Suppressor macrophage treated with lipopolysaccharide for 4 hours (primary cell): ENCODE data around the gene KANSL1.
"Not testable (repeated sequence)": the region's sequence is repeated elsewhere in the genome, so short reads cannot be mapped to it uniquely, and the experiment has no call there.

Source experiments
- DNase-seq: peaks from one replicate; pipeline ENCODE4 v3.0.0-alpha.2; 2020

Gene KANSL1

DNA sequence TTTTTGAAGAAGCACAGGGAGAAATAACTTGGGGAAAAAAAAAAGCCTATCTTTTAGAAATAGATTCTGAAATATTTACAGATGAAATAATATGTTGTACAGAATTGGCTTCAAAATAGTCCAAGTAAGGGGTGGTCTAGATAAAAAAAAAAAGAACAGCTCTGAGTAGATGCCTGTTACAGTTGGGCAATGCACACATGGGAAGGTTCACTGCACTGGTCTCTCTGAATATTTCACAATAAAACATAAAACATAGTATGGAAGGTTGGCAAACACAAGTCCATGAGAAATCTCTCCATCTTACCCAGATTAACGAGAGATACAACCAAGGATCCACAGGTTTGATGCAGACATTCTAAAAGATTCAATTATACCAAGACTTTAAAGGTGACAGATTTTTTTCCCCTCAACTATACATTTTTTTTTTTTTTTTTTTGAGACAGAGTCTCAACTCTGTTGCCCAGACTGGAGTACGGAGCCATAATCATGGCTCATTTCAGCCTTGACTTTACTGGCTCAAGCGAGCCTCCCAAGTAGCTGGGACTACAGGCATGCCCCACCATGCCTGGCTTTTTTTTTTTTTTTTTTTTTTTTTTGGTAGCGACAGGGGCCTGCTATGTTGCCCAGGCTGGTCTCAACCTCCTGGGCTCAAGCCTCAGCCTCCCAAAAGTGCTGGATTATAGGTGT lies 58.0 kb downstream of the KANSL1 start:
- no peak for DNase-seq

DNA sequence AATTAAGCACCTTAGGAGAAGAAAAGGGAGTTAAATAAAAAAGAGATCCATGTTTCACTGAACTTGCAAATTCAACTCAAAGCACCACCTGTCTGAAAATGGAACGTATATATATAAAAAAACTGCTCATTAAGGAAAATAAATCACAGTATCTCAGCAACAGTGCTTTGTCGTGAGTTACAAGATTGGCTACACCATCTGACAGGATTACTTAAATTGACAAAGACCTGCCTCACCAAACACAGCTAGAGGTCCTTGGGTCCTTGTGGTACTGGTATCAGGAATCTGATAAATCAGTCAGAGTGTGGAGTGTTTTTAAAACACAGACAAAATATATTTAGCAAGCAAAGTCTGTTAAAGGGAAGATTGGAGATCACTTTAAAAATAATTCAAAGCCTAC lies 63.9 kb downstream of the KANSL1 start:
- no peak for DNase-seq

DNA sequence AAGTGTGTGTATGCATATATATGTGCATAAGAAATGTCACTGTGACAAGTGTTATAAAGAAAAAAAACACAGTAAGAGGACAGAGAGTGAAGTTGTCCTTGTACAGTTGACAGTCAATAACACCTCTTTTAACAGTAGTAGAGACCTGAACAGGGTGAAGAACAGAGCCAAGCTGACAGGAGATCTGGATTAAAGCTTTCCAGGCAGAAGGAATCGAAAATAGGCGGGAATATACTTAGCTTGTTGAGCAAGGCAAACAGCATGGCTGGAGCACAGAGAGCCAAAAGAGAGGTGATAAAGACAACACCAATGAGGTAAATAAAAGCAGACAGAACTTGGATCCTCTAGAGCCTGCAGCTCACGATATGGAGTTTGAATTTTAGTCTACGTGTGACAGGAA lies 64.8 kb downstream of the KANSL1 start:
- DNase-seq, result no peak

DNA sequence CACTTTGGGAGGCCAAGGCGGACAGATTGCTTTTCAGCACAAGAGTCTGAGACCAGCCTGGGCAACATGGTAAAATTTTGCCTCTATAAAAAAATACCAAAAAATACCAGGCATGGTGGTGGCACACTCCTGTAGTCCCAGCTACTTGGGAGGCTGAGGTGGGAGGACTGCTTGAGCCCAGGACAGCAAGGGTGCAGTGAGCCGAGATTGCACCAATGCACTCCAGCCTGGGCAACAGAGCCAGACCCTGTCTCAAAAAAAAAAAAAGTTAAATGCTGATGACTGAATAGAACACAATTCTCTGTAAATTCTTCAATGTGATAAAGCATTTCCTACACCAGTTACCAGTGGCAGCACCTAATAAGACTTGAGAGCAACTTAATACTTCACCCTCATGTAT lies 65.7 kb downstream of the KANSL1 start:
- DNase-seq, result no peak

DNA sequence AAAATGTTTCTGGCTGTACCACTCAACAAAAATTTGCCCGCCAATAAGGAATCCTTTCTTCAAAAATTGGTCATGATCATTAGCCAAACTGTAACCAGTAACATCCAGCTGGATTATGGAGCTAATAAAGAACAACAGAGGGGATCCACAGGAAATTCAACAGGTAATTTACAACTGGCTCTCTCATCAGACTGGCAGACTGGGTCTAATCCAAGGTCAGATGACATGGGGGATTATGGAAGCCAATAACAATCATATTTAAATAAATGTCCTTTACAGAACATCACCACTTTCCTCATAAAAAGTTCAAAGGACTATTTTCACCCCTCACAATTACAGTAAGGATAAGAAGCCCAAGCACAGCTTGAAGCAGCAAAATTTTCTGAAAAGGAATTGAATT lies 66.4 kb downstream of the KANSL1 start:
- no peak for DNase-seq

DNA sequence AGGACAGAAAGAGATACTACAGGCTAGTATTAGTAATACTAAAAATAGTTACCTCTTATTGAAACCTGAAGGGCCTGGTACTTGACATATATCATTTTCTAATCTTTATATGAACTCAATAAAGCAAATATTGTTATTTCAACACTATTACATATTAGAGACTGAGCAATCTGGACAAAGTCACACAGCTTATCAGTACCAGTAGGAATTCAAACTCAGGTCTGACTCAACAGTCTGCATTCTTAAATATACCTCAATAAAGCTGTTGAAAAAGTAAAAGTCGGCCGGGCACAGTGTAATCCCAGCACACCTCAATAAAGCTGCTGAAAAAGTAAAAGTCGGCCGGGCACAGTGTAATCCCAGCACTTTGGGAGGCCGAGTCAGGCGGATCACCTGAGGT lies 67.4 kb downstream of the KANSL1 start:
- no peak for DNase-seq

DNA sequence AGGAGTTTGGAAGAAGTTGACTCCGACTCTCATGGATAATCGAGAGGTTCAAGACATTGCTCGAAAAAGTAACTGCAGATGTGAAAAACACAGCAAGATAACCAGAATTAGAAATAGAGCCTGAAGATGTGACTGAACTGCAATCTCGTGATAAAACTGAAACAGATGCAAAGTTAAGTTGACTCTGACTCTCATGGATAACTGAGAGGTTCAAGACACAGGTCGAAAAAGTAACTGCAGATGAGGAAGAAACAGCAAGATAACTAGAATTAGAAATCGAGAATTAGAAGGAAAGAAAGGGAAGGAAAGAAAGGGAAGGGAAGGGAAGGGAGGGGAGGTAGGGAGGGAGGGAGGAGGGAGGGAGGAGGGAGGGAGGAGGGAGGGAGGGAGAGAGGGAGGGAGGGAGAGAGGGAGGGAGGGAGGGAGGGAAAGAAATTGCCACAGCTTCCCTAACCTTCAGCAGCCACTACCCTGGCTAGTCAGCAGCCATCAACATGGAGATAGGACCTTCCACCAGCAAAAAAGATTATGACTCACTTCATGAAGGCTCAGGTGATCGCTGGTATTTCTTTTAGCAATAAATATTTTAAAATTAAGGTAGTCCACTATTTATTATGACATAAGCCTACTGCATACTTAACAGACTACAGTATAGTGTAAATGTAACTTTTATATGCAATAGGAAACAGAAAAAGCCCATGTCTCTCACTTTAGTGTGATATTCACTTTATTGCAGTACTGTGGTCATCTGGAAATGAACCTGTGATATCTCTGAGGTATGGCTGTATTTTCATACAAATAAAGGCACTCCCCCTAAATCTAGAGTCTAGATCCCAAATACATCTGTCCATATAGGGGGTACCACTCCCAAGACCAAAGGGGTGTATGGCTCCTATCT lies 68.3 kb downstream of the KANSL1 start:
- DNase-seq, result no peak

DNA sequence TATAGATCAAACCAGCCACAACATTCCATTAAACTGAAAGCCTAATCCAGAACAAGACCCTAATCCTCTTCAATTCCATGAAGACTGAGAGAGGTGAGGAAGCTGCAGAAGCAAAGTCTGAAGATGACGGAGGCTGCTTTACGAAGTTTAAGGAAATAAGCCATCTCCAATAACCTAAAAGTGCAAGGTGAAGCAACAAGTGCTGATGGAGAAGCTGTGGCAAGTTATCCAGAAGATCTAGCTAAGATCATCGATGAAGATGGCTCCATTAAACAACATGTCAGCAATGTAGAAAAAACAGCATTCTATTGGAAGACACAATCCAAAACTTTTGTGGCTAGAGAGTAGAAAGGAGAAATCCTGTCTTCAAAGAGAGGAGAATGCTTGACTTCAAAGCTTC lies 69.6 kb downstream of the KANSL1 start:
- no peak for DNase-seq

DNA sequence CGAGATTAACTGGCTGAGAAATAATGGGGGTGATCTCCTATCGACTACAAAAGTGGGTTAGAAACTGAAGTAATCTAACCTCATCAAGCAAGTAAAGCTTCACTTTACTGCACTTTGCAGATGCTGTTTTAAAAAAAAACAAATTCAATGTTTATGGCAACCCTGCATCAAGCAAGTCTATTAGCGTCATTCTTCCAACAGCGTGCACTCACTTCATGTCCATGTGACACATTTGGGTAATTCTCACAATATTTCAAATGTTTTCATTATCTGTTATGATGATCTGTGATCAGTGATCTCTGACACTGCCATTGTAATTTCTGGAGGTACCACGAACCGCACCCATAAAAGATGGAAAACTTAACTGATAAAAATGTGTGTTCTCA lies 70.8 kb downstream of the KANSL1 start:
- DNase-seq, result no peak

DNA sequence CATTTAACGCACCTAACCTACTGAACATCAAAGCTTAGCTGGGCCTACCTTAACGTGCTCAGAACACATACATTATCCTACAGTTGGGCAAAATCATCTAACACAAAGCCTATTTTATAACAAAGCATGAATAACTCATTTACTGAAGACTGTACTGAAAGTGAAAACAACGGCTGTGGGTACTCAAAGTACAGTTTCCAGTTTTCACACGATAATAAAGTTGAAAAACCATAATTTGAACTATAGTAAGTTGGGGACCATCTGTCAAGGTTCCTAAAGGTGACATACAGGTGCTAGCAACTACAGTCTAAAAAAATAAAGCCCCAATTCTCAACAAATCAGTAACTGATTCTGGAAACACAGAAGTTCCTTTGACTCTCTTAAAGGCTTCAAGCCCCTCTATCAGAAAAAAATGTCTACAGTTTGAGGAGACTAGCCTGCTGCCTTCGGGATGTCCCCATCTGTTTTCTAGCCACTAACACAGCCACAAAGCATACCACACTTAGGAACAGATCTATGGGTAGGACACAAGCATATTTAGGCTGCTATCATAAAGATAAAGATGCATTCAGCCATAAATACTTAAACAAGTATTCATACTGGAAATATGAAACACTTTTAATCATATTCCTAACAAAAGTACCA lies 71.3 kb downstream of the KANSL1 start:
- no peak for DNase-seq

DNA sequence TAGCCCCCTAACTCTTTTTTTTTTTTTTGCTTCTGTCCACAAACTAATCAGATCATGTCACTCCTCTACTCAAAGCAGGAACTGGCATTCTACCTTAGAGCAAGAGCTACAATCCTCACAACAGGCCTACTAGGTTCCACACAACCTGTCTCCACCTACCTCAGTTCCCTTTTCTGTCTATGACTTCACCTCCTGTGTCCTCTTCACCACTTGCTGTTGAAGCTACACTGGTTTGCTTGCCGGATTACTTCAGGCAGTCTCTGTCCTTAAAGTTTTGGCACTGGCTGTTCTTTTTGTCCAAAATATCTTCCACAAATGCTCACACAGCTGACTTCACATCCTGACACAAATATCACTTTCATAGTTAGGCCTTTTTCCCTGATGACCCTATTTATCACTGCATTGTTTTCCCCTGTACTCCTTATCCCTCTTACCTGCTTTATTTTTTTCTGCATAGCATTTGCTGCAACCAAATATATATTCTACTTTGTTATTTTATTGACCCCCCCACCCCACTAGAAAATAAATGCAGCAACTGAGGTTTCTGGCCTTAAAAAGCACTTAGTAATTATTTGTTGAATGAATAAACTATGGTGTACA lies 72.0 kb downstream of the KANSL1 start:
- no peak for DNase-seq

DNA sequence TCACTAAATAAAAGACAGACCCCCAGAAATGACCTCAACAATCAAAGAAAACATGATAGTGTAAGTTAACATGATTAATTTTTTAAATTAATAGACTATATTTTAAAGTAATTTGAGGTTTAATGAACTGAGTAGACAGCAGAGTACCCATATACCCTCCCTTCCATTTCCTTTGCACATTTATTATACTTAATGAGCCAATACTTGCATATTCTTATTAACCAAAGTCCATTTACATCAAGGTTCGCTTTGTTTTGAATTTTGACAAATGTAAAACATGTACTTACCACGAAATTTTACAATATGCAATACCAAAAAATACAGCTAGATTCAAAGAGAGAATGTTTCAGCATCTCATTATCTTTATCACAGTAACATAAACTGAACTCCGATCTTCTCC lies 72.7 kb downstream of the KANSL1 start:
- no peak for DNase-seq

DNA sequence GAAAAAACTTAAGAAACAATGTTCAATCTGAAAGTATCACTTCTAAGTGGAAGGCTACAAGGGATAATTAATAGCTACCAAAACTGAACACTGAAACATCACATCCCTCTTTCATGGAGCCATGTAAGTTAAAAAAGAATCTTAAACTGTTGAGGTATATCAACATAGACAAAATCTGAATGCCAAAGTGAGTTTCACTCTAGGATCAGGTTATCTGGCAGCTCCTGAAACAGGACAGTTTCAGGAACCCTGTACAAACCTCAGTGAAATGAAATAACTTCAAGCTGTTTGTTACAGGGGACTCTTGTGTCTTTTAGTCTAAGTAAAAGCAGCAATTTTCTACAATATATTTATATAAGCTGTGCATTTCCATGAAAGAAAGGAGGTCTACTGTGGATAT lies 73.2 kb downstream of the KANSL1 start:
- DNase-seq, result no peak

DNA sequence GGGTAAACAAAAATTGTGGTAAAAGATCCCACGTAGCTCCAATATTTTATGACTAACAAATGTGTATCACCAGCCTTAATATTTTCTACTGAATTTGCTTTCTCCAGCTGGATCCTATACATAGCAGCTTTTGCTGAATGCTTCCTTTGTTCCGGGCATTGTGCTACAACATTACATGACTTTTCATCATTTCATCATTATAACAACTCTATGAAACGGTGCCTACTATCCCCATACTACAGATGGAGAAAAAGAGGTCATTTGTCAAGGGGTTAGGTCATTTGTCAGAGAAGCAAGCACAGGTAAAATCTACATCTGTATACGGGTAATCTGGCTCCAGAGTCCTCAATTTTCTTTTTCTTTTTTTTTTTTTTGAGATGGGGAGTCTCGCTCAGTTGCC lies 74.3 kb downstream of the KANSL1 start:
- DNase-seq, result no peak

DNA sequence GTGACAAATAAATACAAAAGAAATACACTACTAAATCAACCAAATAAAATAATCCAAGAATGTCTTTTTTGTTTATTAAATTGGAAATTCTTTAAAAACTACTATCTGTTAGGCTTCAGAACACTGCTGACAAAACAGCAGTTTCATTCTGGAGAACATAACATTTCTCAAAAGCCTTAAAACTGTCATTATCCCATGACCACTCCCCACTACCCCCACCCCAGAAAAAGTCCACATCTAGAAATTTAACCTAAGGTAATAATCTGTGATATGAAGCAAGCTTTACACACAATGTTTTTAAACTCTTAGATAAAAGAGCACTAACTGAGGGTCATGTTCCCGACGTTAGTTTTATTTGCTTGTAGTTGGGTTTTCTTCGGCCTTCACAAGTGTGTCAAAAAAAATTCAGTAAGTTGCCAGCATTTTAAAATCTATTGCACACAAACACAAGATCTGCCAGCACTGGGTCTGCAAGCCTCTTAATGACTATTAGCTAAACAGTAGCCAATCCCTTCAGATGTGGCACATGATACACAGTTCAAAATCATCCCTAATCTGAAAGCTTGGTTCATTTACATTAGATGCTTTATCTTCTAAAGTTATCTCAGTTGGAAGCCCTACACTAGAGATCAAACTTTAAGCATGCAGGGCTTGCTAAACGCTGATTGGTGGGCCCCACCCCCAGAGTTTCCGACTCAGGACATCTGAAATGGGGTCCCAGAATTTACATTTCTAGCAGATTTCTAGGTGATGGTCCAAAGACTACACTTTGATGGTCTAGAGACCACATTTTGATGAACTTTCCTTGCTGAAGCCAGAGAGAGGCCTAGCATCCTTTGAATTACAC lies 75.2 kb downstream of the KANSL1 start:
- DNase-seq, result no peak

DNA sequence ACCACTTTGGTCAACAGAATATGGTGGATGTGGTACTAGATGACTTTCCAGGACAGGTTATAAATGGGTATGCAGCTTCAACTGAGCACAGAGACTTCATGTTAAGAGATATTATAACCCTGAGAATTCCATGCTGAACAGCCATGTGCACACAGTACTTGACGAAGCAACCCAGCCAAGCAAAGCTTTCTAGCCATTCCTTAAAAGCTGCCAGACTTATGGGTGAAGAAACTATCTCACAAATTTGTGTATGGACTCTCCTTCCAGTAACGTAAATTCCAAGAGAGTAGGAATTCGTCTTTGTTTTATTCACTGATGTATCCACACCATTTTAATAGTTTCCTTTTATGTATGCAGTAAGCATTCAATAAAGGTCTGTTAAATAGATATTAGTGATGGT lies 76.1 kb downstream of the KANSL1 start:
- DNase-seq, result no peak

DNA sequence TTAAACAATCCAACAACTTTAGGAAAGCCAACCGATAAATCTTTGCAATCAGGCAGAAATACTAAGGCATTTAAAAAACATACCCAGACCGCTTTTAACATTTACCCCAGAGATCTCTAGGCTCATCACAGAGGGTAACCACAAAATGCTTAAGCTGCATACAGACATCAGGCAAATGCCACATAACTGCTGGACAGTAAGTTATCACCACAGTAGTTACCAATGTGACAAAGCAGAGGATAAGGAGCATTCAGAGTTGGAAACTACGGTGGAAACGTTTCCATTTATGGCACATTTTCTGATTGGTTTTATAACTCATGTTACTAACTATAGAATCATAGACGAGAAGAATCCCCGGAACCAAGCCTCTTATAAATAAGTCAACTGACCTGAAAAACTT lies 77.5 kb downstream of the KANSL1 start:
- DNase-seq, result no peak

DNA sequence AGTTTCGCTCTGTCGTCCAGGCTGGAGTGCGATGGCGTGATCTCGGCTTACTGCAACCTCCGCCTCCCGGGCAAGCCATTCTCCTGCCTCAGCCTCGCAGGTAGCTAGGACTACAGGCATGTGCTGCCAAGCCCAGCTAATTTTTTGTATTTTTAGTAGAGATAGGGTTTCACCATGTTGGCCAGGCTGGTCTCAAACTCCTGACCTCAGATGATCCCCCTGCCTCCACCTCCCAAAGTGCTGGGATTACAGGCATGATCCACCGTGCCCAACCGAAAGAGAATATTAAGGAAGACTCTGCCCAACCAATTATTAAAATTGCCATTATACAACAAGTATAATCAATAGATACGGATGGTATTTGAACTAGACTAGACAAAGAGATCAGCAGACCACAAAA lies 82.0 kb downstream of the KANSL1 start:
- not testable (repeated sequence) for DNase-seq

DNA sequence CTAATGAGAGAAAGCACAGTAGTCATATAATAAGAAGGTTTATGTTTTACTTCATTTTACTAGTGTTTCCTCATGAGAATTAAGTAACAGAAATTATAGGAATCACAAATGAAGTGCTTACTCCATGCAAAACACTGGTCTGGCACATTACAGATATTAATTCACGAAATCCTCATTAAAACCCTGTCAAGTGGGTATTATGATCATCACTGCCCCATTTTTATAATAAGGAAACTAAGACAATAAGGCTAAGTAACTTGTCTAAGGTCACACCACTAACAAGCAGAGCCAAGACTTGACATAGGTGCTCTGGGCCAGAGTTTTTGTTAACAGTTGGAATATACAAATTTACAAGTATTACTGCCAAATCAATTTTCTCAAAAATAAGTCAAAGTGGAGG lies 83.0 kb downstream of the KANSL1 start:
- DNase-seq, result no peak

DNA sequence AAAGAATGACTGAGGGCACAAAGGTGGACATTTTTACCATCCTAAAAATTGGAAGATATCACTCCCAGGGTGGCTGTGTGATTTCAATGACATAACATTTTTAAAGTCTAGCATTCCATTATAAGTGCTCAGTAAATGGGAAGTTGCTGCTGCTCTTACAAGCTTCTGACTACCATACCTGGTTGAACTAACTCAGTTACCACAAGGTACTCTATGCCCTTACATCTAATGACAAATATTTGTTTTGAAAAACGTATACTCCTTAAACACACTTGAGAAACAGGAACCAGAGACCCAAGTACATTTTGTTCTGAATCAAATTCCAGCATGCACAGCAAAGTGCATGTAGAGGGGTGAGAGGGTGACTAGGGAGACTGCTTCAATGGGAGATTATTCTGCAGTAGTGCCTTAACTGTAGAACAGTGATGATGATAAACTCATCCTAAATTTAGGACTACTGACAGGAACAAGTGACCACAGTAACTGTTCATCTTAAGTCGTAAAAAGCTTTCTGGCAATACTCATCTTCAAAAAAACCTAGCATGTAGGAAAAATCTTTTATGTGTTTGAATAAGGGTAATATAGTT lies 83.5 kb downstream of the KANSL1 start:
- DNase-seq, result no peak

DNA sequence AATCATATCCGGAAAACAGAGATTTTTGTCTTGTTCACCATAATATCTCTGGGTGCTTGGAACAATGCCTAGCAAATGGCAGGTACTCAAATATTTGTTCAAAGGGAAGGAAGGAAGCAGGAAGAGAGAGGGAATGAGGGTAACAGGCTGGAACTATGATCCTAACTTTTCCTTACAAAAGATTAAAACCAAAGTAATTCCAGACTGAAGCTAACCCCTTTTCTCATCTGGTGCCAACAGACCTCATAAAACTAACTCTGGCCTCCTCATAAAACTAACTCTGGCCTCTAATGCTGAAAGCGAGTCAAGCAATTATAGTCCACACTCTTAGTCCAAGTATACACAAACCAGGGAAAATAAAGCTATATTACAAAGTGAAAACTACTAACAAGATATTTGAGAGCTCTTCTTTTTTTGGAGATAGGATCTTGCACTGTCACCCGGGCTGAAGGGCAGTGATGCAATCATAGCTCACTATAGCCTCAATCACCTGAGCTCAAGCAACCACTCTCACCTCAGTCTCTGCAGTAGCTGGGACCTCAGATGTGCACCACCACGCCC lies 84.6 kb downstream of the KANSL1 start:
- DNase-seq, result no peak

DNA sequence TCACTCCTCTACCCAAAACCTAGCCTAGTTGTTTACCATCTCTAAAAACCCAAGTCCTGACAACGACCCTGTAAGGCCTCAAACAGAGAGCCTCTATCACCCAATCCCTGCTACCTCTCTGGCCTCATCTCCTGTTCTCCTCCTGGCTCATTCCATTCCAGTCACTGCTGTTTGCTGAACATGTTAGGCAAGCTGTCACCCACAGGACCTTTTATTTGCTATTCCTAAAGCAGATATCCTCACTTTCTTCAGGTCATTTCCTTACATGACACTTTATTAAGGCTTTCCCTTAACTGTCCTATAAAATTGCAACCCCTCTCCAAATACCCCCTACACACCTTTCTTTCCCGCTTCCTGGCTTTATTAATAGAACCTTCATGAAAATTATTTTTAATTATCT lies 85.1 kb downstream of the KANSL1 start:
- no peak for DNase-seq
